Measurements from ENCODE around the gene MARK4. TPM values are rescaled to one million over a fixed set of nuclear protein-coding genes. Genes with fewer than 3 reads are reported as not detected.
"Not testable (repeated sequence)": the region's sequence is repeated elsewhere in the genome, so short reads cannot be mapped to it uniquely, and the experiment has no call there.

Gene MARK4
- 32.6 TPM for total RNA-seq

GRCh38 chr19:45250832-45251451 is at the start of gene MARK4:
Gene MARK4 (plus strand): TSS chr19:45251271. CDS start chr19:45251589, 318 bp downstream.
- FAIRE-seq: no peak

GRCh38 chr19:45202637-45203036 is 48.4 kb upstream of the MARK4 start:
- DNase-seq (ENCODE audit: low spot score in 2 of 2) (no peak), FAIRE-seq (no peak)

More at GRCh38 chr19:45250832-45251451, at the start of gene MARK4:
- DNase-seq (ENCODE audit: low spot score in 2 of 2): peak; percentile 96 to 98

GRCh38 chr19:45205810-45206209 is 45.3 kb upstream of the MARK4 start:
- FAIRE-seq: no peak
- DNase-seq (ENCODE audit: low spot score in 2 of 2): no peak

- FAIRE-seq: no peak
- no peak for DNase-seq (ENCODE audit: low spot score in 2 of 2)
These were observed 44.7 kb upstream of the MARK4 start for GRCh38 chr19:45206328-45206727.

GRCh38 chr19:45211751-45212381 is 39.2 kb upstream of the MARK4 start:
- no peak for DNase-seq (ENCODE audit: low spot score in 2 of 2)
- FAIRE-seq: no peak

- FAIRE-seq (no peak), DNase-seq (ENCODE audit: low spot score in 2 of 2) (no peak)
These were observed 38.0 kb upstream of the MARK4 start for GRCh38 chr19:45213031-45213430.

- DNase-seq (ENCODE audit: low spot score in 2 of 2) (no peak), FAIRE-seq (no peak)
These were observed 35.5 kb upstream of the MARK4 start for GRCh38 chr19:45215391-45216191.

- DNase-seq (ENCODE audit: low spot score in 2 of 2) (no peak), FAIRE-seq (no peak)
These were observed 34.4 kb upstream of the MARK4 start for GRCh38 chr19:45216667-45217066.

- no peak for FAIRE-seq
- no peak for DNase-seq (ENCODE audit: low spot score in 2 of 2)
These were observed 33.7 kb upstream of the MARK4 start for GRCh38 chr19:45217193-45217956.

GRCh38 chr19:45217957-45218334 is 33.1 kb upstream of the MARK4 start:
- no peak for DNase-seq (ENCODE audit: low spot score in 2 of 2)
- no peak for FAIRE-seq

- DNase-seq (ENCODE audit: low spot score in 2 of 2) (no peak), FAIRE-seq (no peak)
These were observed 32.6 kb upstream of the MARK4 start for GRCh38 chr19:45218426-45218825.

GRCh38 chr19:45218911-45219743 is 31.9 kb upstream of the MARK4 start:
- DNase-seq (ENCODE audit: low spot score in 2 of 2) (no peak), FAIRE-seq (no peak)

- FAIRE-seq (no peak), DNase-seq (ENCODE audit: low spot score in 2 of 2) (no peak)
These were observed 28.3 kb upstream of the MARK4 start for GRCh38 chr19:45222724-45223123.

- FAIRE-seq: no peak
- DNase-seq (ENCODE audit: low spot score in 2 of 2): no peak
These were observed 27.2 kb upstream of the MARK4 start for GRCh38 chr19:45223879-45224278.

GRCh38 chr19:45224645-45225044 is 26.4 kb upstream of the MARK4 start:
- no peak for FAIRE-seq
- DNase-seq (ENCODE audit: low spot score in 2 of 2): no peak

GRCh38 chr19:45229056-45229455 is 22.0 kb upstream of the MARK4 start:
- FAIRE-seq: peak; percentile 97
- not testable (repeated sequence) for DNase-seq (ENCODE audit: low spot score in 2 of 2)

GRCh38 chr19:45231891-45232290 is 19.2 kb upstream of the MARK4 start:
- DNase-seq (ENCODE audit: low spot score in 2 of 2) (no peak), FAIRE-seq (no peak)

GRCh38 chr19:45234089-45234869 is 16.8 kb upstream of the MARK4 start:
- FAIRE-seq (no peak), DNase-seq (ENCODE audit: low spot score in 2 of 2) (no peak)

GRCh38 chr19:45235485-45235884 is 15.6 kb upstream of the MARK4 start:
- no peak for DNase-seq (ENCODE audit: low spot score in 2 of 2)

More at GRCh38 chr19:45235485-45235884, 15.6 kb upstream of the MARK4 start:
- FAIRE-seq: no peak
